HL-60 (cell line): ENCODE measurements around the gene BAZ1B.

Experiments used
- GABPA ChIP-seq: IDR thresholded peaks from 2 replicates; pipeline ENCODE4 v1.6.1; 2012; ENCODE audit warnings: low read depth
- POLR2AphosphoS5 ChIP-seq: IDR thresholded peaks from 2 replicates; pipeline ENCODE4 v1.6.1; 2012; ENCODE audit warnings: low read depth
- SPI1 ChIP-seq: IDR thresholded peaks from 2 replicates; pipeline ENCODE4 v1.6.1; 2012; ENCODE audit warnings: low read depth, mild to moderate bottlenecking, borderline replicate concordance
- TF ChIP-seq, protein P1 (sequence below): IDR thresholded peaks from one replicate; pipeline ENCODE4 v1.5.1; 2011; ENCODE audit warnings: low read length, control low read depth, inconsistent platforms; ENCODE audit not compliant: insufficient read depth
- TF ChIP-seq, protein P2 (sequence below): IDR thresholded peaks from 2 replicates; pipeline ENCODE4 v1.6.1; 2012; ENCODE audit warnings: low read depth; ENCODE audit not compliant: insufficient replicate concordance

DNA sequence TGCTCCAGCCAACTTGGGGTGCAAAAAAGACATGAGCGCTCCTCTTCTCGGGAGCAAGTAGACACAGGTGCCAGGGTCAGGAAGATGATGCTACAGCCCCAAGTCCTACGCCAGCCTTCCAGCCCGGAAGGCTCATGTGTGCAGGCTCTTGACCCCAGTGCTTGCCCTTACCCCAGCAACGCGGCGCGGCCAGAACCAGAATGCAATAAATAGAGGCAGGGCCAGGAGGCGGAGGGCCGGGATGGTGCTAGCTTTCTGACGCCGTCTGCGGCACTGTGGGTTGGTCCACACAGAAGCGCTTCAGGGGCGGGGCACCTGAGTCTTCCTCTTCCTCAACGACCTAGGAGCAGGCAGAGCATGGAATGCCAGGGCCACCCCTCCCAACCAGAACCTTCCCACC lies 15.0 kb upstream of the BAZ1B start:
- TF ChIP-seq, protein P1, sequence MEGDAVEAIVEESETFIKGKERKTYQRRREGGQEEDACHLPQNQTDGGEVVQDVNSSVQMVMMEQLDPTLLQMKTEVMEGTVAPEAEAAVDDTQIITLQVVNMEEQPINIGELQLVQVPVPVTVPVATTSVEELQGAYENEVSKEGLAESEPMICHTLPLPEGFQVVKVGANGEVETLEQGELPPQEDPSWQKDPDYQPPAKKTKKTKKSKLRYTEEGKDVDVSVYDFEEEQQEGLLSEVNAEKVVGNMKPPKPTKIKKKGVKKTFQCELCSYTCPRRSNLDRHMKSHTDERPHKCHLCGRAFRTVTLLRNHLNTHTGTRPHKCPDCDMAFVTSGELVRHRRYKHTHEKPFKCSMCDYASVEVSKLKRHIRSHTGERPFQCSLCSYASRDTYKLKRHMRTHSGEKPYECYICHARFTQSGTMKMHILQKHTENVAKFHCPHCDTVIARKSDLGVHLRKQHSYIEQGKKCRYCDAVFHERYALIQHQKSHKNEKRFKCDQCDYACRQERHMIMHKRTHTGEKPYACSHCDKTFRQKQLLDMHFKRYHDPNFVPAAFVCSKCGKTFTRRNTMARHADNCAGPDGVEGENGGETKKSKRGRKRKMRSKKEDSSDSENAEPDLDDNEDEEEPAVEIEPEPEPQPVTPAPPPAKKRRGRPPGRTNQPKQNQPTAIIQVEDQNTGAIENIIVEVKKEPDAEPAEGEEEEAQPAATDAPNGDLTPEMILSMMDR, result no peak
- no peak for TF ChIP-seq GABPA
- no peak for TF ChIP-seq POLR2AphosphoS5
- TF ChIP-seq, protein P2, sequence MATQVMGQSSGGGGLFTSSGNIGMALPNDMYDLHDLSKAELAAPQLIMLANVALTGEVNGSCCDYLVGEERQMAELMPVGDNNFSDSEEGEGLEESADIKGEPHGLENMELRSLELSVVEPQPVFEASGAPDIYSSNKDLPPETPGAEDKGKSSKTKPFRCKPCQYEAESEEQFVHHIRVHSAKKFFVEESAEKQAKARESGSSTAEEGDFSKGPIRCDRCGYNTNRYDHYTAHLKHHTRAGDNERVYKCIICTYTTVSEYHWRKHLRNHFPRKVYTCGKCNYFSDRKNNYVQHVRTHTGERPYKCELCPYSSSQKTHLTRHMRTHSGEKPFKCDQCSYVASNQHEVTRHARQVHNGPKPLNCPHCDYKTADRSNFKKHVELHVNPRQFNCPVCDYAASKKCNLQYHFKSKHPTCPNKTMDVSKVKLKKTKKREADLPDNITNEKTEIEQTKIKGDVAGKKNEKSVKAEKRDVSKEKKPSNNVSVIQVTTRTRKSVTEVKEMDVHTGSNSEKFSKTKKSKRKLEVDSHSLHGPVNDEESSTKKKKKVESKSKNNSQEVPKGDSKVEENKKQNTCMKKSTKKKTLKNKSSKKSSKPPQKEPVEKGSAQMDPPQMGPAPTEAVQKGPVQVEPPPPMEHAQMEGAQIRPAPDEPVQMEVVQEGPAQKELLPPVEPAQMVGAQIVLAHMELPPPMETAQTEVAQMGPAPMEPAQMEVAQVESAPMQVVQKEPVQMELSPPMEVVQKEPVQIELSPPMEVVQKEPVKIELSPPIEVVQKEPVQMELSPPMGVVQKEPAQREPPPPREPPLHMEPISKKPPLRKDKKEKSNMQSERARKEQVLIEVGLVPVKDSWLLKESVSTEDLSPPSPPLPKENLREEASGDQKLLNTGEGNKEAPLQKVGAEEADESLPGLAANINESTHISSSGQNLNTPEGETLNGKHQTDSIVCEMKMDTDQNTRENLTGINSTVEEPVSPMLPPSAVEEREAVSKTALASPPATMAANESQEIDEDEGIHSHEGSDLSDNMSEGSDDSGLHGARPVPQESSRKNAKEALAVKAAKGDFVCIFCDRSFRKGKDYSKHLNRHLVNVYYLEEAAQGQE, result no peak
- no peak for TF ChIP-seq SPI1
